H1 (cell line): ENCODE data around the gene PFDN4. TPM values are rescaled to one million over a fixed set of nuclear protein-coding genes. Genes with fewer than 3 reads are reported as not detected.

Source experiments
- CTCF ChIA-PET: fragments of 300-600 bp; sonication (Branson Sonifier 250); formaldehyde crosslinking; loops from one replicate; lab custom pipeline; 2021; ENCODE audit not compliant: partially characterized antibody; lab: Charles Lee
- POLR2A ChIA-PET: fragments of 300-600 bp; sonication (Branson Sonifier 250); formaldehyde crosslinking; loops from one replicate; lab custom pipeline; 2021; ENCODE audit warnings: inconsistent platforms; ENCODE audit not compliant: partially characterized antibody; lab: Charles Lee
- DNase-seq, 2 experiments: peaks; one replicate each; pipeline versions ENCODE4 v3.0.0 to v3.0.0-alpha.2; 2010 to 2022; ENCODE audit warnings: low spot score in 2 of 2, low read depth in 1 of 2, mixed read lengths in 1 of 2
- FAIRE-seq: peaks from 2 replicates; lab custom pipeline; 2011; peaks lifted over from hg19 to GRCh38; lab: Jason Lieb, UNC
- H2AFZ ChIP-seq: 2 replicates; pipeline ENCODE4 v1.8.1; 2012; ENCODE audit warnings: low read length, inconsistent platforms
- H2AK5ac ChIP-seq: 2 replicates; pipeline ENCODE4 v1.6.1; 2013; ENCODE audit warnings: low read depth, low read length
- H2BK120ac ChIP-seq: replicated peaks from 2 replicates; pipeline ENCODE3; 2013; ENCODE audit warnings: low read depth, low read length, inconsistent platforms
- H2BK12ac ChIP-seq: 2 replicates; pipeline ENCODE4 v1.6.1; 2013; ENCODE audit warnings: low read depth, low read length
- H2BK15ac ChIP-seq: 2 replicates; pipeline ENCODE4 v1.6.1; 2013; ENCODE audit warnings: low read length
- H2BK20ac ChIP-seq: 2 replicates; pipeline ENCODE4 v1.6.1; 2013; ENCODE audit warnings: low read length
- H2BK5ac ChIP-seq: 2 replicates; pipeline ENCODE4 v1.6.1; 2013; ENCODE audit warnings: low read depth, low read length
- H3K14ac ChIP-seq: 2 replicates; pipeline ENCODE4 v1.6.1; 2013; ENCODE audit warnings: inconsistent platforms; ENCODE audit not compliant: insufficient read length
- H3K18ac ChIP-seq: 2 replicates; pipeline ENCODE4 v1.6.1; 2013; ENCODE audit warnings: low read length; ENCODE audit errors: extremely low read depth
- H3K23ac ChIP-seq: 2 replicates; pipeline ENCODE4 v1.6.1; 2013; ENCODE audit warnings: inconsistent platforms; ENCODE audit not compliant: insufficient read length
- H3K23me2 ChIP-seq: 2 replicates; pipeline ENCODE4 v1.6.1; 2013; ENCODE audit warnings: low read depth, low read length
- H3K27ac ChIP-seq: 2 replicates; pipeline ENCODE4 v1.6.1; 2011; ENCODE audit warnings: low read depth, low read length, inconsistent platforms
- H3K27me3 ChIP-seq, 4 experiments: replicated peaks in 1 of 4; 1 replicate in 1 of 4; 2 replicates in 3 of 4; pipeline versions ENCODE4 v1.6.1 to v1.8.1; 2011 to 2013; ENCODE audit warnings: low read length in 3 of 4, mild to moderate bottlenecking in 3 of 4, inconsistent platforms in 2 of 4, mixed read lengths in 2 of 4, moderate library complexity in 1 of 4; ENCODE audit not compliant: control insufficient read depth in 3 of 4, insufficient read depth in 3 of 4; ENCODE audit errors: extremely low read depth in 1 of 4
- H3K36me3 ChIP-seq, 4 experiments: 2 replicates each; pipeline versions ENCODE4 v1.6.1 to v1.8.1; 2011 to 2013; ENCODE audit warnings: mild to moderate bottlenecking in 4 of 4, low read length in 3 of 4, moderate library complexity in 2 of 4, control low read depth in 1 of 4, inconsistent platforms in 1 of 4; ENCODE audit not compliant: insufficient read depth in 4 of 4, control insufficient read depth in 2 of 4
- H3K4ac ChIP-seq: replicated peaks from 2 replicates; pipeline ENCODE3; 2013; ENCODE audit warnings: low read length, low read depth, mixed read lengths, inconsistent platforms; ENCODE audit not compliant: insufficient read length
- H3K4me1 ChIP-seq, 4 experiments: replicated peaks in 1 of 4; 1 replicate in 1 of 4; 2 replicates in 3 of 4; pipeline versions ENCODE4 v1.6.1 to v1.8.1; 2011 to 2013; ENCODE audit warnings: low read length in 3 of 4, inconsistent platforms in 2 of 4, mixed read lengths in 1 of 4; ENCODE audit not compliant: insufficient read depth in 4 of 4, control insufficient read depth in 3 of 4
- H3K4me2 ChIP-seq, 2 experiments: 2 replicates each; pipeline versions ENCODE4 v1.6.1 to v1.8.1; 2011 to 2013; ENCODE audit warnings: low read depth in 2 of 2, low read length in 2 of 2, control low read depth in 1 of 2, inconsistent platforms in 1 of 2, mild to moderate bottlenecking in 1 of 2; ENCODE audit not compliant: insufficient read depth in 1 of 2
- H3K4me3 ChIP-seq, 4 experiments: fragments of 200-600, 300-600 bp in 1 of 4; sonication (generic), shearing (Covaris generic), sonication (Bioruptor Twin) in 1 of 4; 2 replicates each; pipeline versions ENCODE4 v1.5.1 to v1.8.1; 2011 to 2016; ENCODE audit warnings: low read length in 4 of 4, low read depth in 3 of 4, control low read depth in 2 of 4, inconsistent platforms in 2 of 4, mild to moderate bottlenecking in 2 of 4, mixed read lengths in 1 of 4, moderate library complexity in 1 of 4; ENCODE audit not compliant: insufficient read depth in 2 of 4; ENCODE audit errors: extremely low read depth in 1 of 4
- H3K56ac ChIP-seq: replicated peaks from 2 replicates; pipeline ENCODE3; 2013; ENCODE audit warnings: low read depth, mild to moderate bottlenecking, mixed read lengths, low read length, inconsistent platforms; ENCODE audit not compliant: insufficient read length
- H3K79me1 ChIP-seq: 2 replicates; pipeline ENCODE4 v1.6.1; 2013; ENCODE audit warnings: low read depth, low read length, control low read depth
- H3K79me2 ChIP-seq, 2 experiments: 2 replicates each; pipeline versions ENCODE4 v1.6.1 to v1.8.1; 2012 to 2013; ENCODE audit warnings: low read length in 2 of 2, mild to moderate bottlenecking in 2 of 2, inconsistent platforms in 1 of 2; ENCODE audit not compliant: insufficient read depth in 2 of 2, control insufficient read depth in 1 of 2
- H3K9ac ChIP-seq, 4 experiments: replicated peaks in 1 of 4; 1 replicate in 1 of 4; 2 replicates in 3 of 4; pipeline versions ENCODE4 v1.6.1 to v1.8.1; 2011 to 2013; ENCODE audit warnings: low read depth in 3 of 4, low read length in 3 of 4, control low read depth in 2 of 4, mild to moderate bottlenecking in 2 of 4, moderate library complexity in 2 of 4, inconsistent platforms in 1 of 4; ENCODE audit errors: extremely low read depth in 1 of 4
- H3K9me3 ChIP-seq, 2 experiments: 2 replicates each; pipeline versions ENCODE4 v1.6.1 to v1.8.1; 2012 to 2013; ENCODE audit warnings: mild to moderate bottlenecking in 2 of 2, moderate library complexity in 2 of 2, control low read depth in 1 of 2, inconsistent platforms in 1 of 2, low read depth in 1 of 2, low read length in 1 of 2, mixed read lengths in 1 of 2; ENCODE audit not compliant: insufficient read depth in 2 of 2
- H4K20me1 ChIP-seq, 2 experiments: replicated peaks in 1 of 2; 2 replicates each; pipeline versions ENCODE3 to v1.8.1; 2011 to 2013; ENCODE audit warnings: inconsistent platforms in 2 of 2, low read length in 2 of 2, mild to moderate bottlenecking in 1 of 2; ENCODE audit not compliant: insufficient read depth in 2 of 2, control insufficient read depth in 1 of 2
- H4K5ac ChIP-seq: 2 replicates; pipeline ENCODE4 v1.6.1; 2013; ENCODE audit warnings: low read length, low read depth, mixed read lengths, inconsistent platforms; ENCODE audit not compliant: insufficient read length
- H4K8ac ChIP-seq: 2 replicates; pipeline ENCODE4 v1.8.0; 2013; ENCODE audit warnings: mild to moderate bottlenecking, moderate library complexity, low read length, inconsistent platforms; ENCODE audit not compliant: insufficient read depth; ENCODE audit errors: extremely low read depth
- H4K91ac ChIP-seq: replicated peaks from 2 replicates; pipeline ENCODE3; 2013; ENCODE audit warnings: low read length, mixed read lengths, inconsistent platforms; ENCODE audit not compliant: insufficient read length
- ATF3 ChIP-seq: IDR thresholded peaks from 2 replicates; pipeline ENCODE4 v1.6.1; 2011; ENCODE audit warnings: low read depth, mild to moderate bottlenecking, low read length; ENCODE audit not compliant: insufficient read depth
- WGBS, 2 experiments: shearing (Covaris generic) in 1 of 2; methylation state at CpG; one replicate each; pipeline versions ENCODE4 v1.1.6 to v1.1.7; 2013 to 2015; ENCODE audit warnings: low lambda C conversion rate in 2 of 2, mixed read lengths in 2 of 2, inconsistent platforms in 1 of 2, low coverage in 1 of 2, missing lambda C conversion rate in 1 of 2; ENCODE audit not compliant: insufficient replicate concordance in 2 of 2, insufficient coverage in 1 of 2, insufficient read length in 1 of 2; ENCODE audit errors: extremely low coverage in 1 of 2, missing lambda C conversion rate in 1 of 2; 5-methylcytosine and 5-hydroxymethylcytosine counted together
- polyA plus RNA-seq, 7 experiments: library from polyadenylated mRNA; depleted of rRNA in 3 of 7; stranded (reverse) in 5 of 7; unstranded in 2 of 7; fragments of >200 nt in 5 of 7; fragments of 200-250 nt in 2 of 7; gene quantifications; 1 replicate in 5 of 7; 2 replicates in 1 of 7; 4 replicates in 1 of 7; pipeline versions ENCODE4 v1.2.1 to v1.2.3, GENCODE V29; 2011 to 2013; ENCODE audit warnings: missing spikeins in 2 of 7, mixed read lengths in 2 of 7
- total RNA-seq: library from RNA; stranded (reverse); fragmentation: NEBNext Ultra II Directional; extraction: Animal tissue kit (Norgen Biotek cat#: 25700); gene quantifications from 2 replicates; pipeline ENCODE4 v1.2.1, GENCODE V29; 2021

Gene PFDN4
- total and polyA plus RNA-seq, 2 of the 8 experiments (the other 6 are each of a cell fraction or from before 2014, with no cell fraction given) = 41.9 to 96.8 TPM

GRCh38 chr20:54221353-54221752 lies 13.5 kb downstream of the PFDN4 start:
- Histone ChIP-seq H2BK20ac (no peak overlapping the region), H2BK5ac (no peak overlapping the region), H3K14ac (no peak overlapping the region), H3K27me3 (no peaks in the 10 kb centered on the region), H3K9me3 (no peaks in the 10 kb centered on the region)
- FAIRE-seq = no peak
- POLR2A ChIA-PET = interaction anchor here (0.6 to 1.1 kb wide), 3 partner anchors 13 to 409 kb away, joined by 3 to 4 read pairs (median 4); partner anchors contain the start of gene PFDN4
- TF ChIP-seq ATF3 = no peak
- TF ChIP-seq, all 59 proteins: peak for 0
- Histone ChIP-seq H3K23ac (no peak overlapping the region), H4K8ac (no peak overlapping the region), H3K18ac (no peak overlapping the region), H3K79me2 (no peaks in the 10 kb centered on the region), H2BK120ac (no peak overlapping the region), H3K9ac (no peak overlapping the region), H3K79me1 (no peaks in the 10 kb centered on the region), H2AFZ (no peak overlapping the region), H2BK15ac (no peak overlapping the region), H4K20me1 (no peaks in the 10 kb centered on the region), H4K91ac (no peak overlapping the region), H3K4ac (no peak overlapping the region), H3K56ac (no peak overlapping the region), H2AK5ac (no peak overlapping the region), H3K4me1 (peaks cover 0 to 12% (median 11%) of the 10 kb centered on the region in 4 experiments; a peak in 5 of 7 replicates), H3K36me3 (peaks cover 0 to 26% (median 4%) of the 10 kb centered on the region in 4 experiments; a peak in 6 of 8 replicates), H3K23me2 (no peaks in the 10 kb centered on the region; the same call in 1 of the 2 replicates), H4K5ac (no peak overlapping the region), H3K4me2 (no peak overlapping the region), H3K27ac (no peak overlapping the region), H2BK12ac (no peak overlapping the region), H3K4me3 (no peak overlapping the region)
- WGBS, 2 experiments = 89% methylated on average over 4 of the region's 4 CpGs; no CpG with 5 or more reads in 1 of the 2 experiments
- no peak for DNase-seq
- CTCF ChIA-PET = interaction anchor here (0.6 to 3.1 kb wide), 10 partner anchors 8 to 426 kb away, joined by 3 to 14 read pairs (median 5); no protein-coding TSS in a partner anchor
